Activated naive CD4-positive, alpha-beta T cell treated with Interleukin-2 at 50 U/mL for 16 hours (primary cell): ENCODE data around the gene MPPED1.

Source experiments
- DNase-seq: peaks from one replicate; pipeline ENCODE4 v3.0.0-alpha.2; 2020

Gene MPPED1

DNA sequence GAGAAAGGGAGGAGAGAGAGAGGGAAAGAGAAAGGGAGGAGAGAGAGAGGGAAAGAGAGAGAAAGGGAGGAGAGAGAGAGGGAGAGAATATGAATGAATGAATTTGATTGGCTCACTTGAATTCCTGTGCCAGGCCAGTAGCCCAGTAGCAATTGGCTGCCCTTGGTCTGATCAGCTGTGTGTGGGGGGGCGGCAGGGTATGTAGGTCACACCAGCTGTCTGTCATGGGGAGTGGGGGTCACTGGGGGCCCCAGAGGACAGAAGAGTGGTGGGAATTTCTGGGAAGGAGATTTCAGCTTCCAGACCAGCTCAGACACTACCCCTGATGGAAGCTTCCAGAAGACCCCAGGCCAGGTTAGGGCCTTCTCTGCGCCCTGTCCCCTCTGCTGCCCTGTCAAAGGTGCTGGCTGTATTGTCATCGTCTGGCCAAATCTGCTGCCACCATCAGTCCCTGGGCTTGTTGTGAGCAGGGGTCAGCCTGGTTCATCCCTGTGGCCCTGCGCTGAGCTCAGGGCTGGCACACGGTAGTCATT, 21.1 kb downstream of the MPPED1 start:
- no peak for DNase-seq

DNA sequence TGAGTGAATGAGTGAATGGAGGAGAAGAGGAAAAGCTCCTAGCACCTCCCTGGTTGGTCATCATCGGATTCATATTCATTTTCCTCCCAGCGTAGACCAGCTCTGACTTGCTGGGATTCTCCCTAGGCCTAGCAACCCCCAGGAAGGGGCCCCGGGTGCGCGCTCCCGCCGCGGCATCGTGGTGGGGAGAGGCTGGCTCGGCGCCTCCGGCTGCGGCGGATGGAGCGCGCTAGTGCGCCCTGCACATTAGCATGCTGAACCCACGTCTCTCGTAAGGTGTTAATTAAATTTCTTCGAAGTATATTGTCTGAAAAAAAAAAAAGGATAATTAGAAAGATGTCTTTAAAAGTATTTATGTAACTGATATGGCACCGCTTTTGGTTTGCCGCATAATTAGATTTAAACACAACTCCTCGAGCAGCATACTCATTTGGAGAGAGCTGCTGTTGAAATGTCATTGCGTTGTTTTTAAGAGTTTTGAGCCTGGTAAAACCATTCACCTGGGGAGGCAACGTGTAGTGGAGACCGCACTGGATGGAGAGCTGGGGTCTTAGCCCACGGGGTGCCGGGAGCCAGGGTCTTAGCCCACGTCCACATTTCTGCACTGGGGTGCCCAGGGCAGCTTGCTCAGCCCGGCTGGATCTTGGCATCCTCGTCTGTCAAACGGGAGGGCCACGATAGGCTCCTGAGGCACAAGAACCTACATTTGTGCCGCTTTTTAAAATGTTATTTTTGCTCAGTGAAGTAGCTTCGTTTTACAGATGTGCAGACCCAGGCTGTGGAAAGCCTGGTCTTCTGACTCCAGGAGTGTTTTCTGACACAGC, 21.8 kb downstream of the MPPED1 start:
- no peak for DNase-seq

GRCh38 chr22:43434275-43434927, 22.6 kb downstream of the MPPED1 start:
- no peak for DNase-seq

- DNase-seq: no peak
Observed at GRCh38 chr22:43434928-43435311, 23.1 kb downstream of the MPPED1 start.

GRCh38 chr22:43435851-43436811, 24.3 kb downstream of the MPPED1 start:
- DNase-seq: no peak

DNA sequence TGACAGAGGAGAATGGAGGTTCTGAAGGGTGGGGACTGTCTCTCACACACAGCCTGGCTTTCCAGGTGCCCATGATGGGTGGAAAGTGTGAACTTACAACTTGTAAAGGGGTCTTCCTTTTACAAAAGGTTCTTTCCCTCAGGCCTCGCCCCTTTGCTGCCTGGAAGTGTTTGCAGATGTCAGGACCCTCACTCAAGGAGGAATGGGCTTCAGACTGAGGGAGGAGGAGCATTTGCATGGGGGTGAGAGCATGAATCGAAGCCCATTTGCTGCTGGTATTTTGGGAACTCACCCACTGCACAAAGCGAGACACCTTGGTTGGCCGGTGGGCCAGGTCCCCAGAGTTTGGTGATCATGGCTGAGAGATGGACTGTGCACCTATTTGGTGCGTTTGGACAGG, 25.1 kb downstream of the MPPED1 start:
- no peak for DNase-seq

GRCh38 chr22:43437871-43438475, 26.2 kb downstream of the MPPED1 start:
- DNase-seq: no peak

DNA sequence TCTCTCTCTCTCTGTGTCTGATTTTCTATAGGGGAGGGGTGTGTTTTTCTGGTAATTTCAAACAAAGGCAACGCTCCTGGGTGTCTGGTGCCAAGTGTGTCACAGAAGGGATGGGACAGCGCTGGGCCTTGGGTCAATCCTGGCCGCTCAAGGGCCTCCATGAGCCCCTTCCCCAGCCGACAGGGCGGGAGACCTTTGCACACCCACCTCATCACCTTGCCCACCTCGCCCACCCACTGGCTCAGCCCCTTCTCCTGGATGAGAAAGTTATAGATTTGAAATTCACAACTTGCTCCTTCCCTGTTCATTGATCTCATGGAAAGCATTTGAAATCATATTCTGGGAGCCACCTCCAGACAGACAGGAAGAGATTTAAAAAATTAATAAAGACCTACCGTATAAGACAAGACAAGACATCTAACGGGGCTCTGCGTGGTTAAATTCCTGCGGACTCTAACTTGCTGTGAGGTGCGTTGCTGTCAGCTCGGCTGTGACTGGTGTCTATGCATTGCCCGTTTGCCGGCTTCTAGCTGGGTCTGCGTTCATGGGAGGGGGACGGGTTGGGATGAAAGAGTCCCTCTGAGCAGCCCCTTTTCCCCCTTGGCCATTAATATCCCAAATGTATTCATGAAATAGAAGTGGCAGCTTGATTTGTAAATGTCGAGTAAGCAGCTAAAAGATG, 27.0 kb downstream of the MPPED1 start:
- DNase-seq: no peak

DNA sequence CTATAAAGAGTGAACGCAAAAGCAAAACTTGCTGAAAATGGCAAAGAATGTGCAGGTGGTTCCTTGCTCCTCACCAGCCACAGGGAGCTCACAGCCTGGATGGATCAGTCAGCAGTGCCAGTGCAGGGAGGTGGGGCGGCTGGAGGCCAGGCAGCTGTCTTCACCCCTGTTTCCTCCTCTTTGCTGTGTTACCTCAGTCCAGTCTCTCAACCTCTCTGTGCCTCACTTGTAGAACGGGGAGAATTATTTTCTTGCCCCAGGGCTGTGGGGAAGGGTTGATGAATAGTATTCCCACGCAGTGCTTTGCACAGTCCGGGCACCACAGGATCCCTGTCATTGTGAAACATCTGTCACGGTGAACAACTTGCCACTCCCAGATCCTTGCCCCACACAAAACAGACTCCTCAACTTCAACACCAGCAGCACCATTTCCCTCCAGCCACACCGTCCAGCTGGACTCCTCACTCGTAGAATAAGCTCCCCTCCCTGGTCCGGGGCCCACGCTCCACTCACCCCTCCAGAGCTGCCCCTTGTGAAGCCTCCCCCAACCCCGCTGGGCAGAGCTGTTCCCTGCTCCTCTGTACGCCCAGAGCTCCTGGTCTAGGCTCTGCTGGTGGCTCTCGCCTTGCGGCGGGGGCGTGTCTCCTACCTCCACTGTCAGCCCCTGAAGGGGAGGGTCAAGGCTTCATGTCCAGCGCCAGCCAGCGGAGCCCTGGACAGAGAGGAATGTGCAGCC, 27.7 kb downstream of the MPPED1 start:
- no peak for DNase-seq

GRCh38 chr22:43440104-43440387, 28.2 kb downstream of the MPPED1 start:
- no peak for DNase-seq

DNA sequence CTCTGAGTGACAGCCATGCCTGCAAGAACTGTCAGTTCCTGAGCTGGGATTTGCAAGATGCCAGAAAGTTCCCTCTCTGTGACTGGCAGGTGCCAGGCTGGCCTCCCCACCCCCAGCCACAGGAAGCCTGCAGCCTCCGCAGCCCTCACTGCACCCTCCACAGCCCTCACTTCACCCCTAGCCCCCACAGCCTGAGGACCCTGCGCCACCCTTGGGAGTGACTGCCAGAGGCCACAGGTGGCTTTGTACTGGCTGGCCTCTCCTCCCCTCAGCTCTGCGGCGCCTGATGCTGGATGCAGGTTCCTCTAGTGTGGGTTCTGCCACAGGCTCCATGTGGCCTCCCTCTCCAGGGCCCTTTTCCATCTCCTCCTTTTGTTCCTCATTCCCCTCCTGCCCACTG, 28.7 kb downstream of the MPPED1 start:
- no peak for DNase-seq

DNA sequence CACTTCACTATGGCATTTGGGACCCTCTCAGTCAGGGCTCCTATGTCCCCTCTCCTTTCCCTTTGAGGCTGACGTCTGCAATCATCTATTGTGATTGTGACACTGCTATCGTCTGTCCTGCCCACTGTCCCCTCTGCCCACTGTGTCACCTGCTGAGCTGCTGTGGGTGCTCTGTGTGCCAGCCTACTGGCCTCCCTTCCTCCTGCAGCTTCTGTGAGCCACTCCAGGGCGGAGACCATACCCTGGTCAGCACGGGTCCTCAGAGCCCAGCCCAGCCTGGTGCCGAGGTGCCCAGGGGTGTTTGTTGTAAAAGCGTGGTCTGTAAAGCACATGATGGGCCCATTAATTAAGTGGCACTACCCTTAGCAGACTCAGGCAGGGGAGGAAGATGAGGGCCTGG, 29.4 kb downstream of the MPPED1 start:
- DNase-seq: no peak

GRCh38 chr22:43441751-43442150, 29.9 kb downstream of the MPPED1 start:
- DNase-seq: no peak

DNA sequence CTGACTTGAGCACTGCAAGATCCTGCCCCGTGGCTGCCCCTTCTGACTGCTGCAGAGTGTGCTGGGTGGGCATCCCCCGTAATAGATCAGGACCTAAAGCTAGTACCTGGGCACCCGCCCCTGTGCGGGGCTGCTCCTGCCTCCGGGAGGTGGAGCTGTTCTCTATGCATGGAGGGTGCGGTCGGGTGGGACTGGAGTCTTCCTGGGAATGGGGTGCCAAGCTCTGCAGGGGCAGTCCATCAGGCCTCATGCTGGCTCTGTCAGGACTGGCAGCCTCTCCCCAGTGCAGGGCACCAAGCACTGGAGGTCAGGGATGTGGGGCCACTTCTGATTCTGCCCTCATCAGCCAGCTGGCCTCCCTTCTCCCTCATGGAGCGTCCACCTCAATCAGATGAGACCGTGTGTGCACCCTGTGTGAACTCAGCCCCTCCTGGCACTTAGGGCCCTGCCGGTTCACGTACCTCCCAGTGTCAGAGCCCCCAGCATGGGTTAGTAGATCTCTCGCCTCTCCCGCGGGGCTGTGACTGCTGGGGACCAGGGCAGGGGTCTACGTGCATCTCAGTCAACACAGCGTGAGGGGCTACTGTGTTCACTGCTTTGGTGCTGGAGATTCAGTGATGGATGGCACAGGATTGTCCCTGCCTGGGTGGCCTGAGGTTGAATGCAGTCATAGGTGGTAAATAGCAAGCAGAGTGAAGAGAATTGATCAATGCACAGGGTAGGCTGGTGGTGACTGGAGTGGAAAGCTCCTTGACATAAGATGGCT, 30.8 kb downstream of the MPPED1 start:
- no peak for DNase-seq

DNA sequence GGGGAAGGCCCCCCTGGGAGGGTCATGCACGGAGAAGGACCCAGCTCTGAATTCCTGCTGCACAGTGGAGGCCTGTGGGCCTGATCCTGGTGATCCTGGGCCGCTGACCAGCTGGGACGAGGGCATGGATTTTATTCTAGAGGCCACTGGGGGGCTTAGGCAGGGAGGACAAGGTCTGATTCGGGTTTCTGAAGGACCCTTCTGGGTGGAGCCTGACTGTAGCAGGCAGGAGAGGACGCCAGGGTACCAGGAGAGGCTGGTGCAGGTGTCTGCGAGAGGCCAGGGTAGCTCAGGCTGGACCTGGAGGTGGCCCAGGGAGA, 31.3 kb downstream of the MPPED1 start:
- no peak for DNase-seq

- DNase-seq: no peak
Observed at GRCh38 chr22:43446037-43446803, 34.4 kb downstream of the MPPED1 start.

GRCh38 chr22:43446916-43447315, 35.1 kb downstream of the MPPED1 start:
- DNase-seq: no peak

GRCh38 chr22:43447380-43447779, 35.6 kb downstream of the MPPED1 start:
- no peak for DNase-seq

- DNase-seq: no peak
Observed at GRCh38 chr22:43448048-43448447, 36.2 kb downstream of the MPPED1 start.

- DNase-seq: no peak
Observed at GRCh38 chr22:43449205-43449830, 37.5 kb downstream of the MPPED1 start.
